ENCODE measurements around the gene HUWE1. TPM values are rescaled to one million over a fixed set of nuclear protein-coding genes. Genes with fewer than 3 reads are reported as not detected.

Gene HUWE1
- total and polyA plus RNA-seq, 2 of the 13 experiments (the other 11 are each of a cell fraction or from before 2014, with no cell fraction given): 63.2 to 68.1 TPM

DNA sequence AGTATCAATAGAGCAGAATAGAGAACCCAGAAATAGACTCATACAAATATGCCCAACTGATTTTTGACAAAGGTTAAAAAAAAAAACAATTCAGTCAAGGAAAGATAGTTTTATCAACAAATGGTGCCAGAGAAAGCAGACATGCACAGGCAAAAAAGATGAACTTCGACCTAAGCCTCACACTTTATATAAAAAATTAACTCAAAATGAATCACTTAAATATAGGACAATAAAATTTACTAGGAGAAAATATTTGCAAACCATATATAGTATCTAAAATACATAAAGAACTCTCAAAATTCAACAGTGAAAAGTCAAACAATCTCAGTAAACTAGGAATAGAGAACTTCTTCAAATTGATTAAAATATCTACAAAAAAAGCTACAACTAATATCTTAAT is 29.7 kb downstream of the HUWE1 start:
- Histone ChIP-seq H3K4me2 (ENCODE audit: low read depth, low read length) (no peak overlapping the region), H2AFZ (ENCODE audit: low read length) (no peak overlapping the region), H3K27ac (ENCODE audit: extremely low read length, insufficient read depth, low read length) (no peak overlapping the region), H3K9me3 (ENCODE audit: low read length) (no peaks in the 10 kb centered on the region), H3K4me3 (replicated peaks in 1 of 3; ENCODE audit: insufficient read depth in 1 of 3, low read depth in 2 of 3, low read length in 3 of 3) (no peak overlapping the region), H4K20me1 (ENCODE audit: insufficient read depth, low read length) (peaks cover 26% of the 10 kb centered on the region), H3K9ac (ENCODE audit: insufficient read depth, low read depth, low read length) (no peak overlapping the region), H3K27me3 (ENCODE audit: control insufficient read depth in 1 of 2, insufficient read depth in 2 of 2, low read length in 2 of 2) (no peaks in the 10 kb centered on the region), H3K36me3 (replicated peaks in 1 of 2; ENCODE audit: control insufficient read depth in 1 of 2, insufficient read depth in 2 of 2, low read length in 2 of 2) (peaks cover 0 to 16% of the 10 kb centered on the region in 2 experiments; a peak in 1 of 5 replicates), H3K79me2 (ENCODE audit: insufficient read depth, low read length) (peaks cover 55% of the 10 kb centered on the region), H3K4me1 (ENCODE audit: insufficient read depth, low read length) (peaks cover 24% of the 10 kb centered on the region)
- DNase-seq (ENCODE audit: low spot score) (no peak), FAIRE-seq (no peak), ATAC-seq (no peak)
- in situ Hi-C loops (cut with HindIII; ENCODE audit: extremely low pct_ligation_motif_present, low pct_unique_long_range_greater_than_20kb): no loop called here
- TF ChIP-seq ZNF710 (CRISPR knock-in tag; IDR thresholded peaks at IDR 0.05; ENCODE audit: borderline replicate concordance) (no peak), RBM39 (IDR thresholded peaks at IDR 0.05; ENCODE audit: low read depth, low read length, poor library complexity, severe bottlenecking) (no peak), ZNF558 (CRISPR knock-in tag; IDR thresholded peaks at IDR 0.05; ENCODE audit: borderline replicate concordance) (no peak), SMC3 (IDR thresholded peaks at IDR 0.05; ENCODE audit: low read length) (no peak), AGO2 (optimal IDR thresholded peaks at IDR 0.05; ENCODE audit: low read depth, low read length) (no peak), RNF2 (conservative IDR thresholded peaks at IDR 0.05; ENCODE audit: low read depth) (no peak), STAT5B (CRISPR knock-in tag; IDR thresholded peaks at IDR 0.05) (no peak), HDAC1 (CRISPR knock-in tag; IDR thresholded peaks at IDR 0.05) (no peak)
- TF ChIP-seq, protein P1, sequence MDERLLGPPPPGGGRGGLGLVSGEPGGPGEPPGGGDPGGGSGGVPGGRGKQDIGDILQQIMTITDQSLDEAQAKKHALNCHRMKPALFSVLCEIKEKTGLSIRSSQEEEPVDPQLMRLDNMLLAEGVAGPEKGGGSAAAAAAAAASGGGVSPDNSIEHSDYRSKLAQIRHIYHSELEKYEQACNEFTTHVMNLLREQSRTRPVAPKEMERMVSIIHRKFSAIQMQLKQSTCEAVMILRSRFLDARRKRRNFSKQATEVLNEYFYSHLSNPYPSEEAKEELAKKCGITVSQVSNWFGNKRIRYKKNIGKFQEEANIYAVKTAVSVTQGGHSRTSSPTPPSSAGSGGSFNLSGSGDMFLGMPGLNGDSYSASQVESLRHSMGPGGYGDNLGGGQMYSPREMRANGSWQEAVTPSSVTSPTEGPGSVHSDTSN (CRISPR knock-in tag; IDR thresholded peaks at IDR 0.05): no peak
- no TSS peak for BruUV-seq (replicated peaks)
- ChIA-PET POLR2A (no interaction called here), CTCF (ENCODE audit: low intra/inter-chr PET ratio, low total read pairs) (no interaction called here)
- intact Hi-C loops (cut with micrococcal nuclease; ENCODE audit: unreplicated experiment): no loop called here
- WGBS (ENCODE audit: low lambda C conversion rate): 85% methylated on average over 1 of the region's 1 CpG
